ENCODE data around the gene PITX3.
"Not testable (repeated sequence)": the region's sequence is repeated elsewhere in the genome, so short reads cannot be mapped to it uniquely, and the experiment has no call there.

GRCh38 chr10:102188941-102189898 lies 52.1 kb downstream of the PITX3 start:
- not testable (repeated sequence) for TF ChIP-seq POLR2AphosphoS5 (IDR thresholded peaks at IDR 0.05; ENCODE audit: borderline replicate concordance, low read depth, low read length); EZH2 (IDR thresholded peaks at IDR 0.05); FOXP2 (optimal IDR thresholded peaks at IDR 0.05; ENCODE audit: control extremely low read depth, extremely low read length, insufficient read depth)
